Sigmoid colon (tissue), 7 donors: ENCODE results near the gene SLC10A6. TPM values are rescaled to one million over a fixed set of nuclear protein-coding genes. Genes with fewer than 3 reads are reported as not detected.

ENCODE experiments used
- DNase-seq: peaks from one replicate; pipeline ENCODE4 v3.0.0-alpha.2; 2019
- H3K27ac ChIP-seq, 4 donors: fragments of 200-600 bp; sonication (generic); one replicate each; pipeline ENCODE4 v1.5.1; 2016 to 2019; ENCODE audit warnings: mild to moderate bottlenecking in 1 of 4
- H3K27me3 ChIP-seq, 3 donors: fragments of 200-600 bp; sonication (generic); one replicate each; pipeline ENCODE4 v1.5.1; 2019; ENCODE audit warnings: mild to moderate bottlenecking in 1 of 3
- H3K36me3 ChIP-seq, 4 donors: fragments of 200-600 bp; sonication (generic); one replicate each; pipeline ENCODE4 v1.5.1; 2016 to 2019
- H3K4me1 ChIP-seq, 4 donors: fragments of 200-600 bp; sonication (generic); one replicate each; pipeline ENCODE4 v1.5.1; 2017 to 2019
- H3K4me3 ChIP-seq, 4 donors: fragments of 200-600 bp; sonication (generic); one replicate each; pipeline ENCODE4 v1.5.1; 2017 to 2019; ENCODE audit warnings: mild to moderate bottlenecking in 2 of 4, moderate library complexity in 1 of 4
- H3K9me3 ChIP-seq, 4 donors: fragments of 200-600 bp in 3 of 4; sonication (generic) in 3 of 4; one replicate each; pipeline versions ENCODE4 v1.5.1 to v1.6.1; 2013 to 2019
- CTCF ChIP-seq, 4 experiments: fragments of 450-650 bp in 3 of 4; fragments of 200-600 bp in 1 of 4; IDR thresholded peaks; one replicate each; pipeline ENCODE4 v1.5.1; 2016 to 2019; ENCODE audit warnings: antibody characterized with exemption in 4 of 4, mild to moderate bottlenecking in 3 of 4, moderate library complexity in 2 of 4
- EP300 ChIP-seq, 4 donors: sonication (generic); formaldehyde crosslinking; IDR thresholded peaks; one replicate each; pipeline ENCODE4 v1.6.1; 2017; ENCODE audit warnings: antibody characterized with exemption in 4 of 4
- POLR2A ChIP-seq, 2 donors: fragments of 450-650 bp; IDR thresholded peaks; one replicate each; pipeline ENCODE4 v1.6.1; 2016; ENCODE audit warnings: antibody characterized with exemption in 2 of 2, mild to moderate bottlenecking in 2 of 2, moderate library complexity in 2 of 2
- POLR2AphosphoS5 ChIP-seq, 4 donors: sonication (generic); formaldehyde crosslinking; IDR thresholded peaks; one replicate each; pipeline ENCODE4 v1.6.1; 2017; ENCODE audit warnings: antibody characterized with exemption in 4 of 4
- WGBS, 2 donors: extraction: QIAGEN DNeasy Blood & Tissue Kit; methylation state at CpG; one replicate each; pipeline ENCODE4 v1.1.7; 2013; 5-methylcytosine and 5-hydroxymethylcytosine counted together
- intact Hi-C: fragments of 100-400 bp; cut with DNase I; formaldehyde crosslinking; loops from one replicate; pipeline ENCODE4 v1.15.1; 2023
- polyA plus RNA-seq, 3 donors: library from polyadenylated mRNA; stranded (reverse); fragments of 200-250 nt; gene quantifications; one replicate each; pipeline ENCODE4 v1.2.3, GENCODE V29; 2013
- total RNA-seq, 4 donors: library from RNA; depleted of rRNA; stranded (reverse); fragments of >200 nt; gene quantifications; one replicate each; pipeline ENCODE4 v1.1.0, GENCODE V29; 2016
- donor health status: healthy with polysubstance abuse.
- donor health status: Bipolar disorder and iron deficiency.
- donor health status: healthy.

Gene SLC10A6
- total and polyA plus RNA-seq, 7 donors = 0.20 to 2.8 (median 1.6) TPM; not detected in 3

- intact Hi-C loops = no loop called here
- 94 to 96% methylated on average over 2 of the region's 2 CpGs for WGBS, 2 donors
Observed at GRCh38 chr4:86818211-86818610, 31.0 kb downstream of the SLC10A6 start.

GRCh38 chr4:86816501-86817273 is 32.5 kb downstream of the SLC10A6 start:
- peak; percentile 68 for DNase-seq
- H3K9me3 ChIP-seq = peaks cover 0 to 10% (median 0%) of the 10 kb centered on the region in 4 donors
- no peak for TF ChIP-seq POLR2A (IDR thresholded peaks at IDR 0.05)
- no peak for TF ChIP-seq POLR2AphosphoS5 (IDR thresholded peaks at IDR 0.05)
- TF ChIP-seq CTCF (IDR thresholded peaks at IDR 0.05) = no peak
- no peak for TF ChIP-seq EP300 (IDR thresholded peaks at IDR 0.05)
- no peaks in the 10 kb centered on the region for H3K27me3 ChIP-seq
- intact Hi-C loops = no loop called here
- H3K4me1 ChIP-seq = no peaks in the 10 kb centered on the region
- H3K27ac ChIP-seq = peak overlapping the region in 1 of 4 donors; percentile 38
- WGBS, 2 donors = 79 to 89% methylated on average over 9 of the region's 9 CpGs
- H3K4me3 ChIP-seq = no peak overlapping the region
- peaks cover 0 to 28% (median 5%) of the 10 kb centered on the region in 4 donors for H3K36me3 ChIP-seq

More at GRCh38 chr4:86818211-86818610, 31.0 kb downstream of the SLC10A6 start:
- DNase-seq = no peak
- Histone ChIP-seq H3K27ac (no peak overlapping the region), H3K36me3 (peaks cover 0 to 19% (median 4%) of the 10 kb centered on the region in 4 donors), H3K27me3 (no peaks in the 10 kb centered on the region), H3K4me3 (no peak overlapping the region), H3K4me1 (no peaks in the 10 kb centered on the region), H3K9me3 (peaks cover 0 to 10% (median 0%) of the 10 kb centered on the region in 4 donors)
- TF ChIP-seq POLR2A (IDR thresholded peaks at IDR 0.05) (no peak), CTCF (IDR thresholded peaks at IDR 0.05) (no peak), POLR2AphosphoS5 (IDR thresholded peaks at IDR 0.05) (no peak), EP300 (IDR thresholded peaks at IDR 0.05) (no peak)

- Histone ChIP-seq H3K4me1 (no peaks in the 10 kb centered on the region), H3K4me3 (no peak overlapping the region), H3K27ac (peak overlapping the region in 1 of 4 donors; percentile 38), H3K27me3 (no peaks in the 10 kb centered on the region), H3K9me3 (peaks cover 0 to 10% (median 0%) of the 10 kb centered on the region in 4 donors), H3K36me3 (peaks cover 0 to 38% (median 8%) of the 10 kb centered on the region in 4 donors)
- no peak for TF ChIP-seq CTCF (IDR thresholded peaks at IDR 0.05)
- no peak for TF ChIP-seq POLR2A (IDR thresholded peaks at IDR 0.05)
- TF ChIP-seq EP300 (IDR thresholded peaks at IDR 0.05) = no peak
- TF ChIP-seq POLR2AphosphoS5 (IDR thresholded peaks at IDR 0.05) = no peak
- DNase-seq = no peak
- intact Hi-C loops = no loop called here
- WGBS, 2 donors = 64 to 88% methylated on average over 1 of the region's 1 CpG
Observed at GRCh38 chr4:86815653-86816052, 33.5 kb downstream of the SLC10A6 start.

GRCh38 chr4:86810847-86811246 is 38.3 kb downstream of the SLC10A6 start:
- peaks cover 0 to 3% (median 0%) of the 10 kb centered on the region in 4 donors for H3K9me3 ChIP-seq
- no peak overlapping the region for H3K4me3 ChIP-seq
- H3K27ac ChIP-seq = no peak overlapping the region
- no peak for DNase-seq
- no peaks in the 10 kb centered on the region for H3K27me3 ChIP-seq
- TF ChIP-seq EP300 (IDR thresholded peaks at IDR 0.05) (no peak), CTCF (IDR thresholded peaks at IDR 0.05) (no peak), POLR2AphosphoS5 (IDR thresholded peaks at IDR 0.05) (no peak), POLR2A (IDR thresholded peaks at IDR 0.05) (no peak)
- intact Hi-C loops = no loop called here
- H3K36me3 ChIP-seq = peaks cover 0 to 66% (median 8%) of the 10 kb centered on the region in 4 donors
- 93 to 97% methylated on average over 3 of the region's 3 CpGs for WGBS, 2 donors
- H3K4me1 ChIP-seq = no peaks in the 10 kb centered on the region
